ENCODE measurements around the gene THSD4.

DNA sequence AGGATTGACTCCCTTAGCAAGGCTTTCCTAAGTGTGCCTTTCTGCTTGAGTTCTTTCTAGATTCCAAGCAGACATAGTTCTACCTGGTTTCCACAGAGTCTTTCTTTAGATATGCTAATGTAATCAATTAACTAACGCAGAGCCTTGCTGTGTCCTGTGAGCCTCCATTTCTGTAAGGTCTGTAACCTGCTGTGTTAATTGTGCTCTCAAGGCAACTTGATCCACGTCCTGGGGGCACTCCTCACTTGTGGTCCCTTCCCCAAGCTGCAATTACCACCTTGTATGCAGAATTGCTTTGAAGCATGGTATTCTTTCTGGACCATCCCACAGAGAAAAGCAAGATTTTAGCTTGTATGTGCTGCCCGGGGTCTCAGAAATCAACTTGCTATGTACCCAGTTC, 29.5 kb upstream of the THSD4 start:
- TF ChIP-seq, protein P1, sequence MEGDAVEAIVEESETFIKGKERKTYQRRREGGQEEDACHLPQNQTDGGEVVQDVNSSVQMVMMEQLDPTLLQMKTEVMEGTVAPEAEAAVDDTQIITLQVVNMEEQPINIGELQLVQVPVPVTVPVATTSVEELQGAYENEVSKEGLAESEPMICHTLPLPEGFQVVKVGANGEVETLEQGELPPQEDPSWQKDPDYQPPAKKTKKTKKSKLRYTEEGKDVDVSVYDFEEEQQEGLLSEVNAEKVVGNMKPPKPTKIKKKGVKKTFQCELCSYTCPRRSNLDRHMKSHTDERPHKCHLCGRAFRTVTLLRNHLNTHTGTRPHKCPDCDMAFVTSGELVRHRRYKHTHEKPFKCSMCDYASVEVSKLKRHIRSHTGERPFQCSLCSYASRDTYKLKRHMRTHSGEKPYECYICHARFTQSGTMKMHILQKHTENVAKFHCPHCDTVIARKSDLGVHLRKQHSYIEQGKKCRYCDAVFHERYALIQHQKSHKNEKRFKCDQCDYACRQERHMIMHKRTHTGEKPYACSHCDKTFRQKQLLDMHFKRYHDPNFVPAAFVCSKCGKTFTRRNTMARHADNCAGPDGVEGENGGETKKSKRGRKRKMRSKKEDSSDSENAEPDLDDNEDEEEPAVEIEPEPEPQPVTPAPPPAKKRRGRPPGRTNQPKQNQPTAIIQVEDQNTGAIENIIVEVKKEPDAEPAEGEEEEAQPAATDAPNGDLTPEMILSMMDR (conservative IDR thresholded peaks at IDR 0.05 in 1 of 2, IDR thresholded peaks at IDR 0.05 in 1 of 2; ENCODE audit: low read depth in 1 of 2, low read length in 2 of 2) = no peak
- TF ChIP-seq EZH2 (IDR thresholded peaks at IDR 0.05; ENCODE audit: low read length, missing control alignments) = no peak

Measured in fibroblast of lung (primary cell).